GM12892 (cell line): ENCODE data around the gene RBM20.

Experiments
- POLR2A ChIP-seq: IDR thresholded peaks from 2 replicates; pipeline ENCODE4 v1.6.1; 2011; ENCODE audit warnings: low read depth, low read length, control low read depth
- POLR2AphosphoS5 ChIP-seq: IDR thresholded peaks from 2 replicates; pipeline ENCODE4 v1.6.1; 2011; ENCODE audit warnings: low read depth, low read length, control low read depth

- no peak for TF ChIP-seq POLR2A
- no peak for TF ChIP-seq POLR2AphosphoS5
These were observed 2.4 kb downstream of the RBM20 start for GRCh38 chr10:110646417-110647135.
